HCT116 (cell line): Measurements from ENCODE around the gene TP53AIP1. TPM values are rescaled to one million over a fixed set of nuclear protein-coding genes. Genes with fewer than 3 reads are reported as not detected.

Source experiments
- ATAC-seq: fragments of 200-7000 bp; cut with Tn5 transposase; 2 replicates; pipeline ENCODE4 v1.9.1; 2020; ENCODE audit warnings: mild to moderate bottlenecking, moderate library complexity
- BruUV-seq: library from RNA; stranded (reverse); fragments of 400-500 nt; replicated peaks from 2 replicates; lab custom pipeline; 2021; lab: Mats Ljungman, UMichigan
- CTCF ChIA-PET: fragments of 300-600 bp; sonication (Branson Sonifier 250); formaldehyde crosslinking; loops from one replicate; lab custom pipeline; 2021; ENCODE audit warnings: antibody characterized with exemption; lab: Charles Lee
- POLR2A ChIA-PET: fragments of 300-600, 350-600 bp; sonication (Branson Sonifier 250); formaldehyde crosslinking; loops from one replicate; lab custom pipeline; 2021; ENCODE audit warnings: antibody characterized with exemption; lab: Charles Lee
- RAD21 ChIA-PET, 2 experiments: fragments of 300-600 bp; sonication (Branson Sonifier 250); formaldehyde crosslinking; loops; one replicate each; lab custom pipeline; 2023; ENCODE audit warnings: low total read pairs in 2 of 2; ENCODE audit not compliant: uncharacterized antibody in 2 of 2, unreplicated experiment in 2 of 2, low non-redundant PET in 1 of 2; lab: Charles Lee
- DNase-seq: peaks from one replicate; pipeline ENCODE4 v3.0.0-alpha.2; 2010; ENCODE audit warnings: low read depth, low spot score
- H2AFZ ChIP-seq: fragments of 200-600 bp; shearing (Covaris generic), sonication (generic); 2 replicates; pipeline ENCODE4 v1.6.1; 2017; ENCODE audit warnings: low read depth, mixed run types, mixed read lengths, antibody characterized with exemption, low read length; ENCODE audit not compliant: poor library complexity, severe bottlenecking
- H3K27ac ChIP-seq: 2 replicates; pipeline ENCODE4 v1.5.1; 2012; ENCODE audit warnings: low read depth, low read length
- H3K27me3 ChIP-seq: fragments of 200-600 bp; sonication (generic); 2 replicates; pipeline ENCODE4 v1.6.1; 2016; ENCODE audit warnings: mixed run types, low read length, mixed read lengths; ENCODE audit not compliant: insufficient read depth
- H3K36me3 ChIP-seq, 2 experiments: fragments of 200-500 bp in 1 of 2; fragments of 200-600 bp in 1 of 2; sonication (Bioruptor generic) in 1 of 2; sonication (generic) in 1 of 2; 2 replicates each; pipeline versions ENCODE4 v1.5.1 to v1.6.1; 2014 to 2016; ENCODE audit warnings: low read length in 2 of 2, inconsistent platforms in 1 of 2, mixed read lengths in 1 of 2, mixed run types in 1 of 2; ENCODE audit not compliant: insufficient read depth in 2 of 2, control insufficient read depth in 1 of 2
- H3K4me1 ChIP-seq, 2 experiments: fragments of 200-600 bp in 1 of 2; sonication (generic) in 1 of 2; 2 replicates each; pipeline versions ENCODE4 v1.5.1 to v1.6.1; 2012 to 2017; ENCODE audit warnings: low read length in 2 of 2, inconsistent platforms in 1 of 2, mild to moderate bottlenecking in 1 of 2, mixed read lengths in 1 of 2, mixed run types in 1 of 2, moderate library complexity in 1 of 2; ENCODE audit not compliant: insufficient read depth in 2 of 2, control insufficient read depth in 1 of 2
- H3K4me2 ChIP-seq: fragments of 200-600 bp; sonication (generic); 2 replicates; pipeline ENCODE4 v1.6.1; 2017; ENCODE audit warnings: mixed run types, low read length, mixed read lengths
- H3K4me3 ChIP-seq, 2 experiments: fragments of 200-600 bp in 1 of 2; sonication (generic) in 1 of 2; replicated peaks in 1 of 2; 2 replicates each; pipeline ENCODE4 v1.5.1; 2011 to 2016; ENCODE audit warnings: low read length in 2 of 2, control low read depth in 1 of 2, low read depth in 1 of 2, mild to moderate bottlenecking in 1 of 2, mixed read lengths in 1 of 2, mixed run types in 1 of 2
- H3K79me2 ChIP-seq: fragments of 200-600 bp; sonication (generic); 2 replicates; pipeline ENCODE4 v1.6.1; 2017; ENCODE audit warnings: mild to moderate bottlenecking, mixed run types, low read length, moderate library complexity, mixed read lengths; ENCODE audit not compliant: insufficient read depth
- H3K9ac ChIP-seq: fragments of 200-600 bp; sonication (generic); 2 replicates; pipeline ENCODE4 v1.6.1; 2016; ENCODE audit warnings: low read length, mixed read lengths
- H3K9me2 ChIP-seq: fragments of 200-600 bp; sonication (generic), shearing (Covaris generic); 2 replicates; pipeline ENCODE4 v1.6.1; 2017; ENCODE audit warnings: mixed run types, mild to moderate bottlenecking, moderate library complexity; ENCODE audit not compliant: insufficient read depth
- H3K9me3 ChIP-seq, 2 experiments: fragments of 200-500 bp in 1 of 2; fragments of 200-600 bp in 1 of 2; sonication (Bioruptor generic) in 1 of 2; sonication (generic) in 1 of 2; 2 replicates each; pipeline ENCODE4 v1.6.1; 2014 to 2017; ENCODE audit warnings: low read length in 2 of 2, mixed read lengths in 2 of 2, inconsistent platforms in 1 of 2, low read depth in 1 of 2, mild to moderate bottlenecking in 1 of 2, mixed run types in 1 of 2, moderate library complexity in 1 of 2; ENCODE audit not compliant: control insufficient read depth in 1 of 2, insufficient read depth in 1 of 2
- H4K20me1 ChIP-seq: fragments of 200-600 bp; sonication (generic), shearing (Covaris generic); 2 replicates; pipeline ENCODE4 v1.6.1; 2017; ENCODE audit warnings: mixed run types, mild to moderate bottlenecking, moderate library complexity; ENCODE audit not compliant: insufficient read depth
- ATF3 ChIP-seq: IDR thresholded peaks from 2 replicates; pipeline ENCODE4 v1.6.1; 2012
- CBX3 ChIP-seq: IDR thresholded peaks from 2 replicates; pipeline ENCODE4 v1.6.1; 2012; ENCODE audit warnings: low read depth
- CTCF ChIP-seq, 3 experiments: fragments of 200-600 bp in 1 of 3; sonication (generic) in 1 of 3; IDR thresholded peaks in 2 of 3; conservative IDR thresholded peaks in 1 of 3; 2 replicates each; pipeline ENCODE4 v1.5.1; 2012 to 2017; ENCODE audit warnings: low read depth in 2 of 3, low read length in 2 of 3, antibody characterized with exemption in 1 of 3, borderline replicate concordance in 1 of 3, control low read depth in 1 of 3, mild to moderate bottlenecking in 1 of 3, mixed read lengths in 1 of 3, mixed run types in 1 of 3, moderate library complexity in 1 of 3; ENCODE audit not compliant: insufficient read depth in 1 of 3
- EGR1 ChIP-seq: IDR thresholded peaks from 2 replicates; pipeline ENCODE4 v1.6.1; 2012; ENCODE audit warnings: low read depth
- EZH2phosphoT487 ChIP-seq: fragments of 200-600 bp; IDR thresholded peaks from 2 replicates; pipeline ENCODE4 v1.6.1; 2018; ENCODE audit warnings: antibody characterized with exemption, borderline replicate concordance
- FOSL1 ChIP-seq: IDR thresholded peaks from 2 replicates; pipeline ENCODE4 v1.6.1; 2012; ENCODE audit warnings: low read depth
- JUND ChIP-seq: IDR thresholded peaks from 2 replicates; pipeline ENCODE4 v1.6.1; 2012
- POLR2A ChIP-seq: IDR thresholded peaks from 2 replicates; pipeline ENCODE4 v1.7.0; 2011; ENCODE audit warnings: borderline replicate concordance; ENCODE audit not compliant: insufficient read depth, insufficient read length; ENCODE audit errors: extremely low read depth
- RAD21 ChIP-seq: IDR thresholded peaks from 2 replicates; pipeline ENCODE4 v1.6.1; 2012; ENCODE audit warnings: low read depth, mild to moderate bottlenecking
- REST ChIP-seq: IDR thresholded peaks from 2 replicates; pipeline ENCODE4 v1.6.1; 2012; ENCODE audit warnings: low read depth
- SIN3A ChIP-seq: IDR thresholded peaks from 2 replicates; pipeline ENCODE4 v1.6.1; 2012; ENCODE audit warnings: low read depth
- SP1 ChIP-seq: IDR thresholded peaks from 2 replicates; pipeline ENCODE4 v1.6.1; 2012; ENCODE audit warnings: low read depth
- SRF ChIP-seq: IDR thresholded peaks from 2 replicates; pipeline ENCODE4 v1.6.1; 2012; ENCODE audit warnings: low read depth
- TCF7L2 ChIP-seq: IDR thresholded peaks from 2 replicates; pipeline ENCODE4 v1.7.0; 2011; ENCODE audit warnings: borderline replicate concordance, inconsistent platforms; ENCODE audit not compliant: insufficient read depth, insufficient read length; ENCODE audit errors: extremely low read depth
- YY1 ChIP-seq: IDR thresholded peaks from 2 replicates; pipeline ENCODE4 v1.6.1; 2011; ENCODE audit warnings: low read length, low read depth, moderate library complexity, mild to moderate bottlenecking; ENCODE audit not compliant: insufficient replicate concordance; ENCODE audit errors: extremely low read depth
- ZBTB33 ChIP-seq: IDR thresholded peaks from 2 replicates; pipeline ENCODE4 v1.6.1; 2011; ENCODE audit warnings: mild to moderate bottlenecking, low read length, moderate library complexity; ENCODE audit not compliant: insufficient replicate concordance; ENCODE audit errors: extremely low read depth
- ZNF274 ChIP-seq: fragments of 200-500 bp; sonication (Bioruptor generic); IDR thresholded peaks from 2 replicates; pipeline ENCODE4 v1.6.1; 2014; ENCODE audit warnings: mild to moderate bottlenecking, low read depth, low read length, inconsistent platforms
- intact Hi-C: fragments of 100-400 bp; cut with micrococcal nuclease; formaldehyde crosslinking; loops from 2 replicates; pipeline ENCODE4 v1.10.0; 2022
- total RNA-seq: library from RNA; stranded (reverse); gene quantifications from one replicate; pipeline ENCODE4 v1.2.1, GENCODE V29; 2021; ENCODE audit not compliant: unreplicated experiment

Gene TP53AIP1
- total RNA-seq, 1 experiment from 2014 or later, result 0.15 TPM

GRCh38 chr11:128916037-128916572 lies 26.6 kb downstream of the TP53AIP1 start:
- H3K27me3 ChIP-seq, result no peaks in the 10 kb centered on the region
- no peaks in the 10 kb centered on the region for H3K9me3 ChIP-seq
- ChIA-PET RAD21 (no interaction called here), CTCF (no interaction called here), POLR2A (no interaction called here)
- ATAC-seq (no peak), DNase-seq (no peak)
- H4K20me1 ChIP-seq, result no peaks in the 10 kb centered on the region
- H3K4me2 ChIP-seq, result no peak overlapping the region
- H3K36me3 ChIP-seq, result no peaks in the 10 kb centered on the region
- no peaks in the 10 kb centered on the region for H3K79me2 ChIP-seq
- intact Hi-C loops, result no loop called here
- TF ChIP-seq SIN3A (no peak), YY1 (no peak), RAD21 (no peak), EGR1 (no peak), ATF3 (no peak), CTCF (IDR thresholded peaks at IDR 0.05 in 2 of 3, conservative IDR thresholded peaks at IDR 0.05 in 1 of 3; ENCODE audit: borderline replicate concordance in 1 of 3, insufficient read depth in 1 of 3, low read depth in 2 of 3, low read length in 2 of 3) (no peak), FOSL1 (no peak), EZH2phosphoT487 (no peak), REST (no peak), SRF (no peak), JUND (no peak), TCF7L2 (no peak), POLR2A (no peak), CBX3 (no peak), ZNF274 (no peak), ZBTB33 (no peak), SP1 (no peak)
- H3K27ac ChIP-seq, result no peak overlapping the region
- H3K9me2 ChIP-seq, result no peaks in the 10 kb centered on the region
- H3K9ac ChIP-seq, result no peak overlapping the region
- H3K4me1 ChIP-seq, result no peaks in the 10 kb centered on the region
- no peak overlapping the region for H3K4me3 ChIP-seq
- no peak overlapping the region for H2AFZ ChIP-seq
- no TSS peak for BruUV-seq
